ENCODE data around the gene HTATIP2.

DNA sequence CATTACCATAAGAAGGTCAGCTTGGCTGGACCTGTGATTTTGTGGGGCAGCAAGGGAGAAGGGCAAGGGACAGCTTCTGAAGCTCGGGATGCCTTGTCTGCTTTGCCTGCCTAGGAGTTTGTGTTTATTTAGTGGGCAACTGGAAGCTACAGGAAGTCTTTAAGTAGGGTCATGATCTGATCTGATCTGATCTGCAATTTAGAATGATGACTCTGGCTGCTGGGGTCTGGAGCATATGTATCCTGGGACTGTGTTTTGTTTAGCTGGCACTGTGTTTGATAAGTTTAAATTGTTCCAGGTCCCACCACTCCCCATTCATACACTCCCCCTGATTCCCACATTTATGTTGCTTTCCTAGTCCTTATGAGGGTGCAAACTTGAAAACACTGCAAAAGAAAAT lies 47.7 kb upstream of the HTATIP2 start:
- TF ChIP-seq POLR2A (IDR thresholded peaks at IDR 0.05) = no peak
- TF ChIP-seq, protein P1, sequence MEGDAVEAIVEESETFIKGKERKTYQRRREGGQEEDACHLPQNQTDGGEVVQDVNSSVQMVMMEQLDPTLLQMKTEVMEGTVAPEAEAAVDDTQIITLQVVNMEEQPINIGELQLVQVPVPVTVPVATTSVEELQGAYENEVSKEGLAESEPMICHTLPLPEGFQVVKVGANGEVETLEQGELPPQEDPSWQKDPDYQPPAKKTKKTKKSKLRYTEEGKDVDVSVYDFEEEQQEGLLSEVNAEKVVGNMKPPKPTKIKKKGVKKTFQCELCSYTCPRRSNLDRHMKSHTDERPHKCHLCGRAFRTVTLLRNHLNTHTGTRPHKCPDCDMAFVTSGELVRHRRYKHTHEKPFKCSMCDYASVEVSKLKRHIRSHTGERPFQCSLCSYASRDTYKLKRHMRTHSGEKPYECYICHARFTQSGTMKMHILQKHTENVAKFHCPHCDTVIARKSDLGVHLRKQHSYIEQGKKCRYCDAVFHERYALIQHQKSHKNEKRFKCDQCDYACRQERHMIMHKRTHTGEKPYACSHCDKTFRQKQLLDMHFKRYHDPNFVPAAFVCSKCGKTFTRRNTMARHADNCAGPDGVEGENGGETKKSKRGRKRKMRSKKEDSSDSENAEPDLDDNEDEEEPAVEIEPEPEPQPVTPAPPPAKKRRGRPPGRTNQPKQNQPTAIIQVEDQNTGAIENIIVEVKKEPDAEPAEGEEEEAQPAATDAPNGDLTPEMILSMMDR (IDR thresholded peaks at IDR 0.05) = no peak

All from uterus (tissue), 2 donors.